HG03354 (cell line): Measurements from ENCODE around the gene IFT25.

Experiments
- ATAC-seq: cut with Tn5 transposase; IDR thresholded peaks from one replicate; pipeline ENCODE4 v1.9.1; 2021; ENCODE audit warnings: mild to moderate bottlenecking; ENCODE audit not compliant: unreplicated experiment, poor library complexity, severe bottlenecking

Gene IFT25

GRCh38 chr1:53959664-53960250 lies 14.3 kb upstream of the IFT25 start:
- ATAC-seq, result no peak

DNA sequence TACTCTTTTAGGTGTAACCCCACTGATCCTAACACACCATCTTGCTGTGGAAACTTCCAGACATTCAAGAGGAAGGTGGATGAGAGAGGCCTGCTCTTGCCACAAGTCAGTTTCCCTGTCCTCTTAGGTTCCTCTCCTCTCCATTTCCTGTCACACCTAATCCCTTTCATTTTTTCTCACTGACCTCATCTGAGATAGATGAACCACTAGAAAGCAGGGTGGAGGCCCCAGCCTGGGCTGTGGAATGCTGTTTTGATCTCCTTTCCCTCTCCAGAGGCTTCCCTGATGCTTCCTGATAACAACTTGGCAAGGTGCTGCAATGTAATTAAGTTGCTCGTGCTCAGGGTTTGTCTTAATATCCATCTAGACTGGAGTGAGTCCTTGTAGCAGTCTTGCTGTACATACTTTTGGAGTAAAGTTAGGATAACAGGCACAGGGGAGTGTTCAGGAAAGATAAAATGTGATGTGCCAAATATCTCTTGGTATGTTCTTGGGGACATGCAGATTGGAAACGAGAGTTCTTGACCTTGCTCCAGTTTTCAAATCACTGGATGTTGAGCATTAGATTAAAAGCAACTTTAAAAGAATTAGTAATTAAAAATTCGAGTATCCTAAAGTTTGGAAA lies 11.8 kb upstream of the IFT25 start:
- no peak for ATAC-seq

DNA sequence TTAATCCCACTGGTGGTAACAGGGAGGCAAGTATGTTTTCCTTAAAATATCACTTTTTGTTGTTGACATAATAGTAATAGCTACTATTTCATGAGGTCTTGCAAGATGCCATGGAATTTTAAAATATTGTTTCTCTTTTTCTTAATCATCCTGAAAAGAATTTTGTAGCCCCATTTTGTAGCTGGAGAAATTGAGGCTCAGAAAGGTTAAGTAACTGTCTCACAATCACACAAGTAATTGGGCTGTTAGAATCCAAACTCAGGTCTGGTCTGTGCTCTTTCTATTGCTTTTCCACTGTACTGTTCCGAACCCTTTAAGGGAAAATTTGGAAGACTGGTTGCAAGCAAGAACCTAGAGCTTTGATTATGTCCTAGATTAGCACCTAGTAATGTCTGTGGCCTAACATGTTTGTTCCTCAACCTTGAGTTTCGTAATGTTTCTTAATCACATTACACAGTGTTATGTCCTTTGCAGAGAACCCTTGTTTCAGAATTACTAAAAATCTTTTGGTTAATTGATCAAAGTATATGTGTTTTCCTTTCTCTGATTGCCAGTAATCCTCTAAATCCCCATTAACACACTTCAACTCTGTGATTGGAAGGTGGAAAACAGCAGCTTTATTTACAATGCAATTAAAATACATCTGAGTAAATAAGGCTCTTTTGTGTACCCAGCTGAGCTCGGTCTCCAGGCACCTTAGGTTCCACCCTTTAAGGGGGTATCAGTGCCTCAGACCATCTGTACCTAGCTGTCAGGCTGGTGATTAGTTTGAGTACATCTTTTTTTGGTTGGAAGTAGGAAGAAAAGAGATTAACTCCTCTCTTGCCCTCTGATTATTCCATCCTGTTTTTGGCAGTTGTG lies 11.0 kb upstream of the IFT25 start:
- no peak for ATAC-seq

DNA sequence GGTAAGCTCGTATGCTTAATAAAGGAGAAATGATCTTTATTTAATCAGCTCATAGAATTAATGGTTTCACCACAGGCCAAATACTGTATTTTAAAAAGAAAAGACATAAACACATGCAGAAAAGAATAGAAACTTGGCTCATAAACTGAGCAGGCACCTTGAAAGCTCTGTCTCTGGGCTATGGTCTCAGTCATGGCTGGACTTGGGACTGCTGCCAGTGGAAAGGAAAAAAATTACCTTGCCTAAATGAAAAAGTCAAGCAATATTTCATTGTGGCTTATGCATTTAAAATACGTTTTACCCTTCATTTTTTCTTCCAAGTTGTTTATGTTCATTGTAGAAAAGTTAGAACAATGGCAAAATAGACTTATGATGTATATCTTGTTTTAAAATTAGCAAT lies 8.6 kb upstream of the IFT25 start:
- no peak for ATAC-seq

- no peak for ATAC-seq
Observed at GRCh38 chr1:53951697-53952096, 6.2 kb upstream of the IFT25 start.

DNA sequence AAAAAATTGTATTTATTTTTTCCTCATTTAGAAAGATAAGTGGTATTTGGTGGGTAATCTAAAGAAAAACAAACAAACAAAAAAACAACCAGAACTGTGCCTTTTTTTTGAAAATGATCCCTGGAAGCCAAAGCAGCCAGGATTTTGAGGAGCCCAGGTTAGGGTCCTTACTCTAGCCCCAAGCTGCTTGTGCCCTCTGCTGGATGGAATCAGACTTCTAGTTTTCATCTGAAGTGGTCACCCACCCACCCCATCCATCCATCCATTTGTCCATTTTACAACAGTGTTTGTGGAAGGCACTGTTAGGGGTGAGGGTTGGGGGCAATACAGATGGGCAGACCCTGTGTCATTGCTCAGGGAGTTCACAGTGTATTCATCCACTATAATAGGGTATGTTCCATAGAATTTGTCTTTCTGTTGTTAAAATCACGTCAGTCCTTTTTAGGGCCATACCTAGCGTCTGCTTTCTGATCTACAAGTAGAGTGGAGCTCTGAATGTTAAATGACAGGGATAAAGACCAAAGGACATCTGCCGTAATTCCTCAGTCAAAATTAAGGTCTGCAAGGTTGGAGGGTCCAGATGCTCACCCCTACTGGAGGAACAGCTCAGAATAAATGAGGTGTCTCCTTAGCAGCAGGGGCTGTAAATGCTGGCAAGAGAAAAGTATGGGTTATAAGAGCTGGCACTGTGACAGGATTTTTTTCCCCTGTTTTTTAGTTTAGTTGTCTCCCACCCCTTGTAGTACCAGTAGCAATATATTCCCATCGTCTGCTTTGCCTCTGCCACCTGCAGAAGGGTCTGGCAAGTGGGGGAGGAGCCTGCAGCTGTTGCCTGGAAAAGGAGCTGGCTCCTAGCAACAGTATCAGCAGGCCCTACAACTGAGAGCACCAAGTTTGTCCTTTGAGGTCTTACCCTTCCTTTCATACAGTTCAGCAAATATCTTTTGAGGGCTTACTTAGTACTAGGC lies 3.8 kb upstream of the IFT25 start:
- ATAC-seq, result no peak

GRCh38 chr1:53948291-53948690 lies 2.8 kb upstream of the IFT25 start:
- no peak for ATAC-seq

DNA sequence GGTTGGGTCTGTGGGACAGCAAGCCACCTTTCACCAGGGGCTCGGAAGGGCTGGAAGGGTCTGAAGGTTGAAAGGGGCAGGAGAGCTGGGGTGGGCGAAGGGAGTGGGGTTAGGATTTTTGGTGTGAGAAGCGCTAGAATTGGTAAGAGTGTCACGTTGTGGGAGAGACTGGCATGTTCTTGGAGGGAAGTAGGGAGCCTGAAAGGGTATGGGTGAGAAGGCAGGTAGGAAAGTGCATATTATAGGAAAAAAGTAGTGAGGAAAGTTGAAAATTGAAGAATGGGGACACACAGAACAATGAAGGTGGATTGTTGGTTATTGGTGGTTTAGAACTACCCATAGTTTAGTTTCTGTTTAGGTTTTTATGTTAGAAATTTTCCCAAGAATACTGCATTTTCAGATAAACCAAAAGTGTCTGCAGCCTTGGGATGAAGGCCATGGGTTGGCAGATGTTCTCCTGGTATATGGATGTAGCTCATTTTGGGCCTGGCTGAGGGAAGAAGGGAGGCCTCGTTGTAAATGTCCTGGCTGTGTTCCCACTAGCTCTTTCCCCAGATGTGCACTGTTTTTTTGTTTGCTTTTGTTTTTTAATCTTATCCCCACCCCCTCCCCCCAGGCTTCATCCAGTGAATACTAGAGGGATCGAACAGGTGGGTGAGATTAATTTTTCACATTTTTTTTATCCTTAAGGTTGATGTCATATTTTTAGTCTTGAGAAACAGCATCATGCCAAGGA lies 1.8 kb upstream of the IFT25 start:
- no peak for ATAC-seq

DNA sequence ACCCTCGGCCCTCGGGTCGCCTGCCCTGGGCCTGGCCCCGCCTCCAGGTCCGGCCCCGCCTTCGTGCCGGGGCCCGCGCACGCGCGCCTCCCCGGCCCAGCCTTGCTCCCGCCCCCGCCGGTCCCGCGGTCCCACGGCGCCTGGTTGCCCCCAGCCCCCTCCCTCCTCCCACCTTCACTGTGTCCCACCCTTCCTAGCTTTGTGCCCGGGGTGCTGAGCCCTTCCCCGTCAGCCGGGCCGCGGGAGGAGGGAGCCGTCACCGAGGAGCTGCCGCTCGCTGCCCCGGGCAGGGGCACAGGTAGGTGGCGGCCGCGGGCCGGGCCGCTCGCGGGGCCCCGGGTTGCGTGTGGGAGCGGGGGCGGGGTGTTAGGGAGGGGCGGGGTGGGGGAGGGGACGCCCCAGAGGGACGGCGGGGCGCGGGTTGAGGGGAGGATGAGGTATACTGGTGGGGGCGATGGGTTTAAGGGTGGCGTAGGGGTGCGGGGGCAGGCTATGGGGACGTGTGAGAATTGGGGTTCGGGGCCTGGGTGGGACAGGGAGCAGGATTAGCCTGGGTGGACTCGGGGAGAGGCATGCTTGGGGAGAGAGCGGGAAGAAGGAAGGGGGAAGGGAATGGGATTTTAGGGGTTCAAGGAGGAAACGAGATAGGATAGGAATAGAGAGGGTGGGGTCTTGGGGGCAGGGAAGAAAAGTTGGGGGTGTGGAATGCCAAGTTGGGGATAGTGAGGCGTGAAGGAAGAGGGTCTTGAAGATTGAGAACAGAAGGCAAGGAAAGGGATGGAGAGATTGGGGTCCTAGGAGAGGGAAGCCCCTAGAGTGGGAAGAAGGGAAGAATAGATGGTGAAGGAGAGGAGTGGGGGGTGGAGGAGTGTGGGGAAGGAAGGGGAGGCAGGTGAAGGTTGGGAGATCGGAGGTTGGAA lies 1.0 kb upstream of the IFT25 start, which contains the start of gene LRRC42:
TSS of gene LRRC42 (plus strand) at position 99 of the 920 bp plus-strand sequence. CDS start 5,650 bp downstream, outside the sequence.
- peak; percentile 69 for ATAC-seq

DNA sequence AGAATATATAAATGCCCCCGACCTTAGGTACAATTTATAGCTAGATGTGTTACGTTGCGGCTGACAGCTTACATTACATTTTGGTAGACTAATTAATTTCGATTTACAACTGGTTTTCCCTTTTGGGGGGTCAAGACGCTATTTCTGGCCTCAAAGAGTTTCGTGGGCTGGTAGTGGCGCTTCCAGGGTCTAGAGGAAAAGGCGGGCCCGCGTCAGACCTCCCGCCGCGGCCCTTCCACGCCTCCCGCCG lies 391 bp downstream of the IFT25 start:
- ATAC-seq, result no peak

DNA sequence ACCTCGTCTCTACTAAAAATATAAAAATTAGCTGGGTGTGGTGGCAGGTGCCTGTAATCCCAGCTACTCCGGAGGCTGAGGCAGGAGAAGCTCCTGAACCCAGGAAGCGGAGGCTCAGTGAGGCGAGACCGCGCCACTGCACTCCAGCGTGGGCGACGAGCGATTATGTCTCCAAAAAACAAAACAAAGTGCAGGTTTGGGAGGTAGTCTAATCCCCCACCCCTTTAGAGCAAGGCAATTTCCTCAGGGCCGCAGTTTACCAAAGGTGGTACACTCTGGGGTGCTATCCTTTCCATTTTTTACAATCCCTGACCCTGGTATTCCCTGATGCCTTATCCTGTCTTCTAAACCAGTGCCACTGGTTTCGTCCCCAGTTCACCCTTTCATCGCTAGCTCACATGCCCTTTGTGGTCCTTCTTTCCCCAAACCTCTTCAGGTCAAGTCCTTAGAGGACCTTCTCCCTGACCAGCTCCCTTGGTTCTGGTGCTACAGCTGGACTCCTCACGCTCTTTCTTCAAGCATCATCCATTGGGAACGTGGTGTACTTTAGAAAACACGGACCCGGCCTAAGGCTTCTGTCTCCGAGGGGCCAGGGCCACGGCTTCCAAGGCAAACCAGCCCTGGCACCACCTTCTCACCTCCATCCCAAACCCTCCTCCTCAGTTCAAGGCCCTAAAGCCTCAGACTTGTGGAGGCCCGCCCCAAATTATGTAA lies 873 bp downstream of the IFT25 start:
- ATAC-seq, result no peak

DNA sequence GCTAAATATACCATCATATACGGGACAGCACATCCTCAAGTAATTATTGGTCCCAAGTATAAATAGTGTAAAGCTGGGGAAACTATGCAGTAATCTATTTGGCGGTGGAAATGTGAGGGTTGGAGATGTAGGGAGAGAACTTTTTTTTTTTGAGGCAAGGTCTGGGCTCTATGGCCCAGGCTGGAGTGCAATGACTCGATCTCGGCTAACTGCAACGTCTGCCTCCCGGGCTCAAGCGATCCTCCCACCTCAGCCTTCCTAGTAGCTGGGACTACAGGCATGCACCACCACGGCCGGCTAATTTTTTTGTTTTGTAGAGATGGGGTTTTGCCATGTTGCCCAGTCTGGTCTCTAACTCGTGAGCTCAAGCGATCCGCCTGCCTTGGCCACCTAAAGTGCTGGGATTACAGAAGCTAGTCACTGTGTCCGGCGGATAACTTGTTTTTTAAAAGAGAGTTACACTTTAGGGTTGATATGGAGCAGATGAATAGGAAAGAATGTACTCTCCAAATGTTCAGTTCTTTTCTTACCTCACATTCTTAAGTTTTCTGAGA lies 1.9 kb downstream of the IFT25 start:
- no peak for ATAC-seq

- no peak for ATAC-seq
Observed at GRCh38 chr1:53943090-53943489, 2.4 kb downstream of the IFT25 start.

GRCh38 chr1:53942127-53942957 lies 3.2 kb downstream of the IFT25 start:
- no peak for ATAC-seq

DNA sequence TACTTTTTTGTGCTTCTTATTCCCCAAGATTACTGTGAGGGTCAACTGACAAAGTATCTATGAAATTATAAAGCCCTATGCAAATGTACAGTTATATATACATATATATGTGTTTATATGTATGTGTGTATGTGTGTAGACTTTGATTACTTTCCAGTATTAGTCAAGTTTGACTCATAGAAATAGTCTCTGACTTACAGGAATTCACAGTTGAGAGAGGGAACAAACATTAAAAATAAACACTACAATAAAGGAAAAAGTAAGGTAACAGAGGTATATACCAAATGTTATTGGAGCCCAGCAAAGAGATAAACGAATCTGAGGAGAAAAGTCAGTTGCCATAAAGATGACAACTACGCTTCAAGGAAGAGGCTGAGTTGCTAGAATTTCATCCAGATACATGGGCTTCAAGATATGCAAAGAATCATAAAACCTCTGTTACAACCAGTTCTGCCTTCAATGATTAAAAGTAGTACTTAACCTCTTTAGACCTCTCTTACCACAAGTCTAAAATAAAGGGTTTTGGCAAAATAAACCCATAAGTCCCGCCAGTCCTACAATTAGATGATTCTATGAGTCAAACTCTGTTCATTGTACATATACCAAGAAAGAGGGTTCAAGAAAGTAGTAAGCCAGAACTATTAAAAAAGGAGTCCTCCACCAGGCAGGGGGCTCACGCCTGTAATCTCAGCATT lies 7.2 kb downstream of the IFT25 start:
- no peak for ATAC-seq

- ATAC-seq, result no peak
Observed at GRCh38 chr1:53936430-53936829, 9.1 kb downstream of the IFT25 start.
